HEK293 (cell line): ENCODE measurements around the gene MYOM3.
A peak's percentile ranks its signal among the peaks of the same experiment; 100 is the strongest.

Experiments used
- INSM2 ChIP-seq: fragments of 450-650 bp; formaldehyde crosslinking; IDR thresholded peaks from 2 replicates; pipeline ENCODE4 v1.5.1; 2016; ENCODE audit warnings: missing biosample characterization, missing genetic modification characterization
- MZF1 ChIP-seq: fragments of 450-650 bp; formaldehyde crosslinking; IDR thresholded peaks from 2 replicates; pipeline ENCODE4 v1.5.1; 2017; ENCODE audit warnings: missing biosample characterization, missing genetic modification characterization, borderline replicate concordance
- PRDM4 ChIP-seq: fragments of 450-650 bp; formaldehyde crosslinking; IDR thresholded peaks from 2 replicates; pipeline ENCODE4 v1.5.1; 2017; ENCODE audit warnings: missing biosample characterization, missing genetic modification characterization
- WT1 ChIP-seq: fragments of 450-650 bp; formaldehyde crosslinking; IDR thresholded peaks from 2 replicates; pipeline ENCODE4 v1.5.1; 2016; ENCODE audit warnings: missing biosample characterization, missing genetic modification characterization
- ZBTB20 ChIP-seq: fragments of 450-650 bp; formaldehyde crosslinking; IDR thresholded peaks from 2 replicates; pipeline ENCODE4 v1.5.1; 2016; ENCODE audit warnings: missing biosample characterization, missing genetic modification characterization
- ZBTB48 ChIP-seq: fragments of 450-650 bp; formaldehyde crosslinking; IDR thresholded peaks from 2 replicates; pipeline ENCODE4 v1.5.1; 2016; ENCODE audit warnings: missing biosample characterization, missing genetic modification characterization
- ZBTB49 ChIP-seq: fragments of 450-650 bp; formaldehyde crosslinking; IDR thresholded peaks from 2 replicates; pipeline ENCODE4 v1.5.1; 2016; ENCODE audit warnings: missing biosample characterization, missing genetic modification characterization, low read depth
- ZBTB7A ChIP-seq: fragments of 450-650 bp; formaldehyde crosslinking; IDR thresholded peaks from 2 replicates; pipeline ENCODE4 v1.5.1; 2016; ENCODE audit warnings: low read depth, missing biosample characterization, missing genetic modification characterization
- ZNF26 ChIP-seq: fragments of 450-650 bp; formaldehyde crosslinking; IDR thresholded peaks from 2 replicates; pipeline ENCODE4 v1.5.1; 2016; ENCODE audit warnings: missing biosample characterization, missing genetic modification characterization
- ZNF274 ChIP-seq, 2 experiments: fragments of 200-500 bp in 1 of 2; fragments of 450-650 bp in 1 of 2; sonication (Bioruptor generic) in 1 of 2; formaldehyde crosslinking in 1 of 2; IDR thresholded peaks; 2 replicates each; pipeline versions ENCODE4 v1.5.1 to v1.6.1; 2014 to 2016; ENCODE audit warnings: borderline replicate concordance in 1 of 2, inconsistent platforms in 1 of 2, low read length in 1 of 2, missing biosample characterization in 1 of 2, missing genetic modification characterization in 1 of 2
- ZNF280C ChIP-seq: fragments of 450-650 bp; formaldehyde crosslinking; IDR thresholded peaks from 2 replicates; pipeline ENCODE4 v1.5.1; 2016; ENCODE audit warnings: missing biosample characterization, missing genetic modification characterization
- ZNF433 ChIP-seq: fragments of 450-650 bp; formaldehyde crosslinking; IDR thresholded peaks from 2 replicates; pipeline ENCODE4 v1.5.1; 2016; ENCODE audit warnings: missing biosample characterization, missing genetic modification characterization, low read depth
- ZNF529 ChIP-seq: fragments of 450-650 bp; formaldehyde crosslinking; IDR thresholded peaks from 2 replicates; pipeline ENCODE4 v1.5.1; 2017; ENCODE audit warnings: missing genetic modification characterization, missing biosample characterization; ENCODE audit not compliant: insufficient replicate concordance
- ZNF558 ChIP-seq: fragments of 450-650 bp; formaldehyde crosslinking; IDR thresholded peaks from 2 replicates; pipeline ENCODE4 v1.5.1; 2016; ENCODE audit warnings: missing biosample characterization, missing genetic modification characterization
- ZNF610 ChIP-seq: fragments of 450-650 bp; formaldehyde crosslinking; IDR thresholded peaks from 2 replicates; pipeline ENCODE4 v1.5.1; 2016; ENCODE audit warnings: missing biosample characterization, missing genetic modification characterization, borderline replicate concordance
- ZNF768 ChIP-seq: fragments of 450-650 bp; formaldehyde crosslinking; IDR thresholded peaks from 2 replicates; pipeline ENCODE4 v1.5.1; 2018; ENCODE audit warnings: missing biosample characterization, mild to moderate bottlenecking, missing genetic modification characterization
- ZNF776 ChIP-seq: fragments of 450-650 bp; formaldehyde crosslinking; IDR thresholded peaks from 2 replicates; pipeline ENCODE4 v1.5.0; 2017; ENCODE audit warnings: missing biosample characterization, missing genetic modification characterization, borderline replicate concordance
- TF ChIP-seq, protein P1 (sequence below): fragments of 450-650 bp; formaldehyde crosslinking; IDR thresholded peaks from 2 replicates; pipeline ENCODE4 v1.5.1; 2016; ENCODE audit warnings: missing biosample characterization, missing genetic modification characterization
- TF ChIP-seq, protein P2 (sequence below): fragments of 450-650 bp; formaldehyde crosslinking; IDR thresholded peaks from 2 replicates; pipeline ENCODE4 v1.5.1; 2016; ENCODE audit warnings: missing biosample characterization, missing genetic modification characterization
- TF ChIP-seq, protein P3 (sequence below): fragments of 450-650 bp; formaldehyde crosslinking; IDR thresholded peaks from 2 replicates; pipeline ENCODE4 v1.5.1; 2016; ENCODE audit warnings: missing biosample characterization, missing genetic modification characterization

Gene MYOM3

DNA sequence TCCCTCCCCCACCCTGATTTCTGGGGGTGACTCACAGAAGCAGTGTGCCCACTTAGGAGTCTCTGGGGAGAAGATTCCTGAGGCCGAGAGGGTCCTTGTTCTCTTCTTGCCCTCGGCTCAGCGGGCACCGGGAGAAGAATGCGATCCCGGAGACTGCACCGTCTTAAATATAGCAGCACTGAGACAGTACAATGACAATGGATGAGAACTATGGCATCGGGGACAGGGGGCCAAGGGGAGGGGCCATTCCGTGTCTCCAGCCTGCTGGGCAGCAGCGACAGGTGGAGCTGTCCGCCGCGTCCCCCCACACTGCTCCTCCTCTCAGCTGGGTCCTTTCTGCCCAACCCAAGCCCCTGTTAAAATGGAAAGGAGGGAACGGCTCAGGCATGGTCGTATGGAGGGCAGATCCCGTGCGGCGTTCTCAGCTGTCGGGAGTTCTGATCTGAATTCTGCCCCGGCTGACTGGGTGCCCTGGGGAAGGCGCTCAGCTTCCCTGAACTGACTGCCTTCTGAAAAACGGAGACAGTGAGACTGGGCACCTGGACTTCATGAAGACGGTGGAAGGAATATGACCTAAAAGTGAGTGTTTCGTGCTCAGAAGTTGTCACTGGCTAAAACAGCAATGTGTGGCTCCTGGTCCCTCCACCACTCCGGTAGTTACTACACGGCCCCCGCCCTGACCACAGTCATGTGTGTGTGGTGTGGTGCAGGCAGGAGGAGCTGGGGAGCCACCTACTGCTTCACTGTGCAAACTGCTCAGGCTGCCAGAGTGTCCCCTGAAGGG lies at the start of gene MYOM3 (continued):
- TF ChIP-seq ZNF768 (tag by site-specific recombination) (peak; percentile 46; the same call in 1 of the 2 replicates), ZNF433 (tag by site-specific recombination) (no peak), ZBTB48 (peak; percentile 78), ZNF610 (no peak), ZNF280C (tag by site-specific recombination) (no peak), ZNF529 (tag by site-specific recombination) (no peak), INSM2 (tag by site-specific recombination) (no peak), ZNF26 (tag by site-specific recombination) (no peak), PRDM4 (tag by site-specific recombination) (no peak), ZNF558 (tag by site-specific recombination) (no peak), ZBTB49 (tag by site-specific recombination) (no peak), ZBTB20 (tag by site-specific recombination) (peak; percentile 60), ZNF776 (tag by site-specific recombination) (no peak), WT1 (tag by site-specific recombination) (no peak), ZBTB7A (tag by site-specific recombination) (no peak), ZNF274 (IDR thresholded peaks at IDR 0.05; ENCODE audit: low read length) (no peak), ZNF274 (tag by site-specific recombination; IDR thresholded peaks at IDR 0.05; ENCODE audit: borderline replicate concordance) (no peak), MZF1 (tag by site-specific recombination) (no peak)
- TF ChIP-seq, protein P1, sequence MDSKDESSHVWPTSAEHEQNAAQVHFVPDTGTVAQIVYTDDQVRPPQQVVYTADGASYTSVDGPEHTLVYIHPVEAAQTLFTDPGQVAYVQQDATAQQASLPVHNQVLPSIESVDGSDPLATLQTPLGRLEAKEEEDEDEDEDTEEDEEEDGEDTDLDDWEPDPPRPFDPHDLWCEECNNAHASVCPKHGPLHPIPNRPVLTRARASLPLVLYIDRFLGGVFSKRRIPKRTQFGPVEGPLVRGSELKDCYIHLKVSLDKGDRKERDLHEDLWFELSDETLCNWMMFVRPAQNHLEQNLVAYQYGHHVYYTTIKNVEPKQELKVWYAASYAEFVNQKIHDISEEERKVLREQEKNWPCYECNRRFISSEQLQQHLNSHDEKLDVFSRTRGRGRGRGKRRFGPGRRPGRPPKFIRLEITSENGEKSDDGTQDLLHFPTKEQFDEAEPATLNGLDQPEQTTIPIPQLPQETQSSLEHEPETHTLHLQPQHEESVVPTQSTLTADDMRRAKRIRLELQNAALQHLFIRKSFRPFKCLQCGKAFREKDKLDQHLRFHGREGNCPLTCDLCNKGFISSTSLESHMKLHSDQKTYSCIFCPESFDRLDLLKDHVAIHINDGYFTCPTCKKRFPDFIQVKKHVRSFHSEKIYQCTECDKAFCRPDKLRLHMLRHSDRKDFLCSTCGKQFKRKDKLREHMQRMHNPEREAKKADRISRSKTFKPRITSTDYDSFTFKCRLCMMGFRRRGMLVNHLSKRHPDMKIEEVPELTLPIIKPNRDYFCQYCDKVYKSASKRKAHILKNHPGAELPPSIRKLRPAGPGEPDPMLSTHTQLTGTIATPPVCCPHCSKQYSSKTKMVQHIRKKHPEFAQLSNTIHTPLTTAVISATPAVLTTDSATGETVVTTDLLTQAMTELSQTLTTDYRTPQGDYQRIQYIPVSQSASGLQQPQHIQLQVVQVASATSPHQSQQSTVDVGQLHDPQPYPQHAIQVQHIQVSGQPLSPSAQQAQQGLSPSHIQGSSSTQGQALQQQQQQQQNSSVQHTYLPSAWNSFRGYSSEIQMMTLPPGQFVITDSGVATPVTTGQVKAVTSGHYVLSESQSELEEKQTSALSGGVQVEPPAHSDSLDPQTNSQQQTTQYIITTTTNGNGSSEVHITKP (tag by site-specific recombination) = 0 out of 2 replicates have a peak, but pooled peaks have one; percentile 28
- TF ChIP-seq, protein P2, sequence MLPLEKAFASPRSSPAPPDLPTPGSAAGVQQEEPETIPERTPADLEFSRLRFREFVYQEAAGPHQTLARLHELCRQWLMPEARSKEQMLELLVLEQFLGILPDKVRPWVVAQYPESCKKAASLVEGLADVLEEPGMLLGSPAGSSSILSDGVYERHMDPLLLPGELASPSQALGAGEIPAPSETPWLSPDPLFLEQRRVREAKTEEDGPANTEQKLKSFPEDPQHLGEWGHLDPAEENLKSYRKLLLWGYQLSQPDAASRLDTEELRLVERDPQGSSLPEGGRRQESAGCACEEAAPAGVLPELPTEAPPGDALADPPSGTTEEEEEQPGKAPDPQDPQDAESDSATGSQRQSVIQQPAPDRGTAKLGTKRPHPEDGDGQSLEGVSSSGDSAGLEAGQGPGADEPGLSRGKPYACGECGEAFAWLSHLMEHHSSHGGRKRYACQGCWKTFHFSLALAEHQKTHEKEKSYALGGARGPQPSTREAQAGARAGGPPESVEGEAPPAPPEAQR = no peak
- TF ChIP-seq, protein P3, sequence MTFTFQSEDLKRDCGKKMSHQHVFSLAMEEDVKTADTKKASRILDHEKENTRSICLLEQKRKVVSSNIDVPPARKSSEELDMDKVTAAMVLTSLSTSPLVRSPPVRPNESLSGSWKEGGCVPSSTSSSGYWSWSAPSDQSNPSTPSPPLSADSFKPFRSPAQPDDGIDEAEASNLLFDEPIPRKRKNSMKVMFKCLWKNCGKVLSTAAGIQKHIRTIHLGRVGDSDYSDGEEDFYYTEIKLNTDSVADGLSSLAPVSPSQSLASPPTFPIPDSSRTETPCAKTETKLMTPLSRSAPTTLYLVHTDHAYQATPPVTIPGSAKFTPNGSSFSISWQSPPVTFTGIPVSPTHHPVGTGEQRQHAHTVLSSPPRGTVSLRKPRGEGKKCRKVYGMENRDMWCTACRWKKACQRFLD = no peak
